HT-29 (cell line): Measurements from ENCODE around the gene SERBP1. TPM values are rescaled to one million over a fixed set of nuclear protein-coding genes. Genes with fewer than 3 reads are reported as not detected.
"Not testable (repeated sequence)": the region's sequence is repeated elsewhere in the genome, so short reads cannot be mapped to it uniquely, and the experiment has no call there.

Experiments
- DNase-seq: peaks from one replicate; pipeline ENCODE4 v3.0.0-alpha.2; 2015; ENCODE audit warnings: low spot score
- total RNA-seq: library from RNA; depleted of rRNA; stranded (reverse); fragments of >200 nt; shearing (Covaris generic); gene quantifications from 2 replicates; pipeline ENCODE4 v1.2.3, GENCODE V29; 2014; rRNA removed

Gene SERBP1
- total RNA-seq: 227 TPM in 2 replicates

- peak; percentile 98 for DNase-seq
Observed at GRCh38 chr1:67430358-67431155, at the start of gene SERBP1. Gene SERBP1 (minus strand): TSS chr1:67430402. CDS start chr1:67430300, 102 bp downstream.

DNA sequence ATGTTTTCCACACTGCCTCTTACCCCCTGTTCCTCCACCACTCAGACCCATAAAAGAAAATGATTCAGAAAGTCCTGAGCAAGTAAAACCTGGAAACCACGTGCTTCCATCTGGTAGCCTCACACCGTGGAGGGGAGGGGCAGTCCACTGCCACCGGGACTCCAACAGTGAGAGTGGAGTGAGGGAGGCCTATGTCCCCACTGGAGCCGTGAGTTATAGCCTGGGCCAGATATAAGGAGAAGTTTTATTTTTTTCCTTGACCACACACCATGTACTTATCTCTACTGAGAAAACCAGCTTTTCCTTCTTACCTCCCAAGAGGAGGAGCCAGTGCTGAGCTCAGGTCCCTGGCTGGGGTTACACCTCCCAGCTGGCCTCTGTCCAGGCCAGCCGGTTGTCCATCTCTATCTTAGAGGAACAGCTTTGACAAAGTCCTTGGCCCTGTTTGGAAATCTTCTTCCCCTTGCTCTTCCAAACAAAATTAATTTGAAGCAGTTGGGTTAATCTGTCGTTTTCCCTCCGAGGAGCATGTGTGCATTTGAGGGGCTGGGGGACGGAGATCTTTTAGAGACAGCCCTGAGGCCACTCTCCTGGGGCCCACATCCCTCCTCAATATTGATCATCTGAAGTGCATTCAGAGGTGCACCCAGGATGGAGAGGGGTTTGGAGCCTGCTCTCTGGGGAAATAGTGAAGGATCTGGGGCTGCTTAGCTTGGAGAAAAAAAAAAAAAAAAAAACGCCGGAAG is 49.1 kb upstream of the SERBP1 start:
- peak; percentile 25 for DNase-seq

DNA sequence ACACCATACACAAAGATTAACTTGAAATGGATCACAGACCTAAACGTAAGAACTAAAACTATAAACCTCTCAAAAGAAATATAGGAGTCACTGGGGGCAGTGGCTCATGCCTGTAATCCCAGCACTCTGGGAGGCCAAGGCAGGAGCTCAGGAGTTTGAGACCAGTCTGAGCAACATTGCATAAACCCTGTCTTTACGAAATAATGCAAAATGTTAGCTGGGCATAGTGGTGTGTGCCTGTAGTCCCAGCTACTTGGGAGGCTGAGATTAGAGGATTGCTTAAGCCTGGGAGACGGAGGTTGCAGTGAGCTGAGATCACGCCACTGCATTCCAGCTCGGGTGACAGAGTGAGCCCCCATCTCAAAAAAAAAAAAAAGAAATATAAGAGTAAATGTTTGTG is 46.7 kb upstream of the SERBP1 start:
- no peak for DNase-seq

- no peak for DNase-seq
Observed at GRCh38 chr1:67476006-67476482, 45.8 kb upstream of the SERBP1 start.

DNA sequence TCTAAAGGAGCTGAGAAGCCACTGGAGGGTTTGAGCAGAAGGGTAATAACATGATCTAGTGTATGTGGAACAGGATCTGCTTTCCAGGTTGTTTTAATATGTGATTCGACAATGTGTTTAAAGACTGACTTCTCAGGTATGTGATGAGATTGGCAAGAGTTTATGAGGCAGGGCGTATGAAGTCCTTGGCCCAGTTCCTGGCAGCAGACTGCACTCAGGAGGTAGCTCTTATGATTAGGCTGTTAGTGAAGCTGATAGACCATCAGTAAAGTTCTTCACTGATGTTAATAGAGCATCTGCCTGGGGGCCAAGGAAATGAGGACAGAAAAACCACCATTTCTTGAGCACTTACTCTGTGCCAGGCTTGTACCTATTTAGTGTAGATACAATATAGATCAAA is 41.9 kb upstream of the SERBP1 start:
- DNase-seq: no peak

DNA sequence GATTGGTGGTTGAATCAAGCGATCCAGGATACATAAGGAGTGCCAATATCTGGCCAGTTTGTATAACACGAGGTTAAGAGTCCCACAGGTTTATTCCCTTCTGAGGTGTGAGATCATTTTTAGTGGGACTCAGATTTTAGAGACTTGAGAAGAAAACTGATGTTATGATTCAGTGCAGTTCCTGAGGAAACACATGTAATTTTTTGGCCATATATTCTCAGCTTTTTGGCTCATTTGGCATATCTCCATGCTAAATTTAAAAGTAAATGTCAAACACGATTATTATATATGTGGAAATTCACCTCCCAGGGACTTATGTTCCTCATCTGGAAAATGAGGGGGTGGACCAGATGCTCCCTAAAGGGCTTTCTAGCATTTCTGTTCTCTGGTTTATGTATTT is 39.2 kb upstream of the SERBP1 start:
- no peak for DNase-seq

GRCh38 chr1:67468066-67468718 is 38.0 kb upstream of the SERBP1 start:
- DNase-seq: no peak

DNA sequence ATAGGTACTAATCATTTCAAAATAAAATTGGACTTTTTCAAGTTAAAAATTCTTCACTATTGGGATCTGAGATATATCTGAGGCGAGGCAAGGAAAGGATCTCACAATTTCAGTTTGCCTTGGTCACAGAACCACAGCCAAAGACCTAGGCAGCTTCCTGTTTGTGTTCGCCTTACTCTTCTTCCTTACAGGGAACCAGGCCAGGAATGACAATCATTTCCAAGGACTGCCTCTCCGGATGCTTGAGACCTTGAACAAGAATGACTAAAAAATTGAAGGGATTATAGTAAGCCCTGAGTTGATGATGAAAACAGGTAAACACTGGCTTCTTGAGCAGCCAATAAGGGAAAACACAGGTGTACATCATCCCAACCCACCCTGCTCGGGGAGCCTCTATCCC is 35.2 kb upstream of the SERBP1 start:
- DNase-seq: no peak

DNA sequence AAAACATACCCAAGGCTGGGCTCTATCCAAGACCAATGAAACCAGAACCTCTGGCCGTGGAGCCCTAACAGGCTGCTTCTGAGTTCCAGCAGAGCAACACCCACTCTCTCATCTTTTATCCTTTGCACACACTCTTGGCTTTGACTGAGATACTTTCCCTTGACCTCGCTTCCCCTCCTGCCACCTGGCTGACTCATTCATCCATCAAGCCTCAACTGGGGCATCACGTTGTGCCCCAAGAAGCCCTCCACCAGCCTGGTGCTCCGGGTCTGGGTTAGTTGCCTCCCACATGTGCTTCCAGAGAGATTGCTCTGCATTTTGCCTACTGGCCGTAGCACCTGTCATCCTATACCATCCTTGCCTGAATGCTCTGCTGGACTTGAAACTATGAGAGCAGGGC is 34.5 kb upstream of the SERBP1 start:
- no peak for DNase-seq

- DNase-seq: no peak
Observed at GRCh38 chr1:67464058-67464457, 33.9 kb upstream of the SERBP1 start.

DNA sequence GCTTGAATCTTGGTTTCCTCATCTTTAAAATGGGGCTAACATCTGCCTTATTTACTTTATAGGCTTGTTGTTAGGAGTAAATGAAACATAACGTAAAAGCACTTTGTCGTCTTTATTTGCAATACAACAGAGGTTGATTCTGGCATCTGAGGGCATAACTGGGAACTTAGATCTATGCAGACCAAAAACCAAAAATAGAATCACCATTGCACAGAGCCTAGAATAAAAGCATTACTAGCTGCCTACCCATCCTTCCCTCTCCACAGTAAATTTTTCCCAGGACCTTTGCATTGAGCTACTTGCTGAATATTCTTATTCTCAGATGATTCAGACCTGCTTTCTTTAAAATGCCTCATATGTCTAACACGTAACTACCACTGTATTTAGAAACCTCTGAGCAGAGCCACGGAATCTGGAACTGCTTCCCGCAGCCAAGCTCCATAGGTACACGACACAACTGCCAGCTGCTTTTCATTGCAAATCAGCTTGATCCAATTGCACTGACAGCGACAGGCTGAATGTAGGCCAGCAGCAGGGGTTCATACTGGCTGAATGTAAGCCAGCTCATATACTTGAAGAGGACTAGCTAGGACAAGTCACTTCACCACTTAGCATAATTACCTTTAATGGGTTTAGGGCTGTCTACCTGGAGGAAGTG is 33.2 kb upstream of the SERBP1 start:
- DNase-seq: no peak

DNA sequence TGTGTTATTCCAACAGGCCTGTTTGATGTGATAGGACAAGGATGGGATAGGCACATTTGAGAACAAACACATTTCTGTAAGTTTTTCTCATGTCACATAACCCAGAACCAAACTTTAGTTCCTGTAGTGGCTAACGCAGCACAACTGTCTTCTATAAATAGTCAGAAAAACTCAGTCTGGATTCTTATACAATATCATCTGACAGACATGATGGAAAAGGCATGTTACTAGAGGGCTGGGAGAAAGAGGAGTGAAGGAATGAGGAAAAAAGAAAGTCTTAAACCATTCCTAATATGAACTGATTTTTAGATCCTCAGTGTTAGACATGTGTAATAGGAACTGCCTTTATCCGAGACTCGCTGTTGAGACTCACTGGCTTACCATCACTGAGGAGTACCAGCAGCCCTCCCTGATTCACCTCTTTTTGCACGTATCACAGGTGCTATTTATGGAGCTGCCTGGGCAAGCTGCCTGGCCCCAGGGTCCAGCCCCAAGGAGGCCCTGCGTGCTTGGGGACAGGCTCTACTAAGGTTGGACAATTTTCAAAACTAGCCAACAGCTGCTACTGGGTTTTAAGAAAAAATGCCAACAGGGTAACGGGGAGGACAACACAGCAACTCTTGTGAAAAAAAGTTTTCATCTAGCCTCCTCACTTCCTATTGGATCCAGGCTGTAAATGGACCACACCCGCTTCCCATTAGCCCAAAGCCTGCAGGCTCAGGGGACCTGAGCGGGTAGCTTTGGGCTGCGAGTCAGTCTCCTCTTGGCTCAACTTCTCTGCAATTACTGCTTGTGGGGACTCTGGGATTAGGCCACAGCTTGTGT is 30.7 kb upstream of the SERBP1 start:
- no peak for DNase-seq

DNA sequence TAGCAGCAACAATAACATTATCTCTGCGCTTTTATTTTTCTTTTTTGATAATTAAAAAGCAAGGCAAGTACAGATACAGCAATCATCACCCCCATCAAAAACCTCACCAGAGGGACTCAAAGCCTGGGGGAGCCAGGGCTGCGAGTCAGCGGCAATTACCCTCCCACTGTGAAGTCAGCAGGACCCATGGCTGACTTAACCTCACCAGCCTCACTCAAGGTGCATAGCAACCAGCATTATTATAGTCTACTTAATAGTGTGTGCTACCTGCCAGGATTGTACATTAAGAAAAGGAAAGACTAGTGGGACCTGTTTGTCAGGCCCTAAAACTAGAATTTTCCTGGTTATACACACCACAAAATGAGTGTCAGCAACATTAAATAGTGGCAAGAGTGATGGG is 28.9 kb upstream of the SERBP1 start:
- no peak for DNase-seq

GRCh38 chr1:67458663-67459062 is 28.5 kb upstream of the SERBP1 start:
- no peak for DNase-seq

DNA sequence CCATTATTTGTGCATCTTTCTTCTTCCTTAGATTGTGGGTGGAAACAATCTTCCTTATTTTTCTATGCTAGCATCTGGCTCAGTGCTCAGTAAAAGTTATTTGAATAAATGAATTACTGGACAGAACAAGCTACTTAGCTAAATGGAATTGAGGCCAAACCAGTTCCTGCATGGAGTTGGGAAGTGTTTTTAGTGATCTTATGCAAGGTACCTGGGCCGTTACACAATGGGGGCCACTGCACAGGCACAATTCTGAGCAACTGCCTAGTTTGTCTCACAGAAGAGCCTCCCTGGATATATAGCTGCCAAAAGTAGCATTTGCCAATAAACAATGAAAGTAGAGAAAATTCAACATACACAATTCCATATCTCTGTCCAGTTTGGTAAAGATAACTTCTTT is 27.0 kb upstream of the SERBP1 start:
- DNase-seq: no peak

DNA sequence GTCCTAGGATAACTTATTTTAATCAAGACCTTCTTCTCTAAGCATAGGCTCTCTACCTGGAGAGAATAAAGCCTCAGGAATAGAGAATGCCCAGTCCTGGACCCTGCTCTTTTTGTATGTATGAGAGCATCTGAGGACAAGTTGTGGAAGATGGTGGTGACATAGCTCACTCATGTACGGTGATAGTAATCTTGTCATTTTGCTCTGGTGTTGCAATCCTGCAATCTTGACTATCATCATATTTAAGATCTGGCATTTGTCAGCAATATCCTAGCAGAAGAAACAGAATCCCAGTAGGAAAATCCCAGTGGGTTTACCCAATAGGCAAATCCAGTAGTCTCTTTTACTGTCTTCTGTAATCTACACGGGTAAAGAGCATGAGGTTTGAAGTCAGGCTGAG is 21.6 kb upstream of the SERBP1 start:
- no peak for DNase-seq

GRCh38 chr1:67451356-67451755 is 21.2 kb upstream of the SERBP1 start:
- DNase-seq: no peak

DNA sequence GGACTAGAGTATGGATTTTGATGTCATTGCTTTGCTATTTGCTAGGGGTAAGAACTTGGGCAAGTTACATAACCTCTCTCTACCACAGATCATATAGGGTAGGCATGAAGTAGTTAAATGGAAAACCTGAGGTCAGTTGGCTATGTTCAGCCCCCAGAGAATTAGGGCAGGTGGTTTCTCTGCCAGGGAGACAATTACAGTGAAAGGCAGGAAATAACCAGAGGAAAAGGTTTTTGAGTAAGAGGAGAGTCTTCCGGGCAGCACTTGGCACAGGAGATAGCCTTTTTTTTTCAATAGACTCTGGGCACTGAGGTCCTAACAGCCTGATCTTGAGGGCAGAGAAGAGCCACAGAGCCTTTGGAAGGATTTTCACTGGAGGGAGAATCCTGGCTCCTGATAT is 16.7 kb upstream of the SERBP1 start:
- no peak for DNase-seq

GRCh38 chr1:67446014-67446413 is 15.8 kb upstream of the SERBP1 start:
- not testable (repeated sequence) for DNase-seq

DNA sequence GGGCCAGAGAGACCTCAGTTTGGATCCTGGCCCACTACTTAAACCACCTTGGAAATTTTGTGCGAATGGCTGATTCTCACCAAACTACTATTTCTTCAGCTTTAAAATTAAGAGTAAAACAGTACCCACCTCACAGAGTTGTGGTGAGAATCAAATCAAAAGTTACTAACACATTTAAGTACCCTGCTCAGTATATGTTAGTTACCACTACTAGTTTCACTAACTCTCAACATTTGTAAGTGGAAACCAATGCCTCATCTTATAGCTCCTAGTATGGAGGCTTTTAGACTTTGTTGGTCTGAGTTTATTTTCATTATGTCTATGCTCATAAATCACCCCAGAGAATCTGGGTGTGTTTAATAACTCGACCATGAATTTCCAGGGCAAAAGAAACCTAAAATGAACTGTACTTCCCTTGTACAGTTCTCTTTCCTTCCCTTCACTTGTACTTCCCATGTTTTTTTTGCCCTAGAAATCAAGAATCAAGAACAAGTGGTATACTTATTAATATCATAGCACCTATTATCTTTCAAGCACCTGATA is 11.6 kb upstream of the SERBP1 start:
- no peak for DNase-seq

- peak; percentile 24 for DNase-seq
Observed at GRCh38 chr1:67441183-67441582, 11.0 kb upstream of the SERBP1 start.
